H9 (cell line): ENCODE data around the gene NDUFAF2. TPM values are rescaled to one million over a fixed set of nuclear protein-coding genes. Genes with fewer than 3 reads are reported as not detected.
"Not testable (repeated sequence)": the region's sequence is repeated elsewhere in the genome, so short reads cannot be mapped to it uniquely, and the experiment has no call there.

Experiments
- DNase-seq: peaks from one replicate; pipeline ENCODE4 v3.0.0-alpha.2; 2017
- H2AFZ ChIP-seq: one replicate; pipeline ENCODE4 v1.6.1; 2013; ENCODE audit warnings: mild to moderate bottlenecking, low read length, control low read depth, moderate library complexity
- H2AK5ac ChIP-seq: 2 replicates; pipeline ENCODE4 v1.6.1; 2013; ENCODE audit warnings: low read length, control low read depth, mixed read lengths; ENCODE audit not compliant: insufficient read length
- H2BK120ac ChIP-seq: one replicate; pipeline ENCODE4 v1.6.1; 2013; ENCODE audit warnings: low read depth, mild to moderate bottlenecking, low read length, control low read depth, inconsistent platforms; ENCODE audit not compliant: poor library complexity, severe bottlenecking
- H2BK12ac ChIP-seq: 2 replicates; pipeline ENCODE4 v1.6.1; 2013; ENCODE audit warnings: low read length, control low read depth, mixed read lengths, low read depth; ENCODE audit not compliant: insufficient read length
- H2BK15ac ChIP-seq: 2 replicates; pipeline ENCODE4 v1.6.1; 2013; ENCODE audit warnings: low read depth, low read length, control low read depth
- H2BK20ac ChIP-seq: one replicate; pipeline ENCODE4 v1.6.1; 2013; ENCODE audit warnings: low read depth, mild to moderate bottlenecking, low read length, control low read depth, inconsistent platforms; ENCODE audit not compliant: poor library complexity, severe bottlenecking
- H2BK5ac ChIP-seq: 2 replicates; pipeline ENCODE4 v1.6.1; 2013; ENCODE audit warnings: low read length, control low read depth, mixed read lengths; ENCODE audit not compliant: insufficient read length
- H3K14ac ChIP-seq: 2 replicates; pipeline ENCODE4 v1.6.1; 2013; ENCODE audit warnings: low read length, control low read depth; ENCODE audit not compliant: insufficient read depth
- H3K18ac ChIP-seq: 2 replicates; pipeline ENCODE4 v1.6.1; 2013; ENCODE audit warnings: low read depth, mild to moderate bottlenecking, mixed read lengths, low read length, control low read depth; ENCODE audit not compliant: insufficient read length
- H3K23ac ChIP-seq: 2 replicates; pipeline ENCODE4 v1.6.1; 2013; ENCODE audit warnings: low read length, control low read depth, mixed read lengths, low read depth; ENCODE audit not compliant: insufficient read length
- H3K23me2 ChIP-seq: 2 replicates; pipeline ENCODE4 v1.6.1; 2013; ENCODE audit warnings: low read depth, mild to moderate bottlenecking, mixed read lengths, low read length, control low read depth; ENCODE audit not compliant: insufficient read length, poor library complexity, severe bottlenecking
- H3K27ac ChIP-seq: 2 replicates; pipeline ENCODE4 v1.5.1; 2013; ENCODE audit warnings: low read length, control low read depth, mixed read lengths, low read depth; ENCODE audit not compliant: insufficient read length
- H3K27me3 ChIP-seq: 2 replicates; pipeline ENCODE4 v1.6.1; 2013; ENCODE audit warnings: low read length, control low read depth, inconsistent platforms; ENCODE audit not compliant: insufficient read depth
- H3K4ac ChIP-seq: 2 replicates; pipeline ENCODE4 v1.6.1; 2013; ENCODE audit warnings: low read depth, mild to moderate bottlenecking, control low read depth, inconsistent platforms, low read length, moderate library complexity
- H3K4me1 ChIP-seq: 2 replicates; pipeline ENCODE4 v1.6.1; 2013; ENCODE audit warnings: low read length, control low read depth, inconsistent platforms; ENCODE audit not compliant: insufficient read depth
- H3K4me2 ChIP-seq: 2 replicates; pipeline ENCODE4 v1.6.1; 2013; ENCODE audit warnings: low read length, control low read depth, mixed read lengths; ENCODE audit not compliant: insufficient read length, insufficient read depth
- H3K56ac ChIP-seq: 2 replicates; pipeline ENCODE4 v1.6.1; 2013; ENCODE audit warnings: low read depth, mild to moderate bottlenecking, mixed read lengths, low read length, control low read depth; ENCODE audit not compliant: insufficient read length
- H3K79me1 ChIP-seq: 2 replicates; pipeline ENCODE4 v1.6.1; 2013; ENCODE audit warnings: low read depth, mild to moderate bottlenecking, moderate library complexity, low read length, control low read depth, inconsistent platforms; ENCODE audit not compliant: insufficient read depth, poor library complexity, severe bottlenecking
- H3K79me2 ChIP-seq: 2 replicates; pipeline ENCODE4 v1.6.1; 2013; ENCODE audit warnings: low read length, control low read depth, inconsistent platforms; ENCODE audit not compliant: insufficient read depth
- H3K9ac ChIP-seq: 2 replicates; pipeline ENCODE4 v1.6.1; 2013; ENCODE audit warnings: low read length, control low read depth, mixed read lengths; ENCODE audit not compliant: insufficient read length; ENCODE audit errors: extremely low read depth
- H3K9me3 ChIP-seq: one replicate; pipeline ENCODE4 v1.6.1; 2013; ENCODE audit warnings: low read depth, low read length, inconsistent platforms; ENCODE audit not compliant: control insufficient read depth
- H3T11ph ChIP-seq: one replicate; pipeline ENCODE4 v1.6.1; 2013; ENCODE audit warnings: mild to moderate bottlenecking, low read length, control low read depth, inconsistent platforms
- H4K20me1 ChIP-seq: one replicate; pipeline ENCODE4 v1.6.1; 2013; ENCODE audit not compliant: control insufficient read depth, insufficient read length, insufficient read depth
- H4K5ac ChIP-seq: 2 replicates; pipeline ENCODE4 v1.6.1; 2013; ENCODE audit warnings: low read depth, mild to moderate bottlenecking, mixed read lengths, low read length, control low read depth; ENCODE audit not compliant: insufficient read length
- H4K8ac ChIP-seq: replicated peaks from 2 replicates; pipeline ENCODE4 v1.6.1; 2013; ENCODE audit warnings: low read length, control low read depth, mixed read lengths, low read depth; ENCODE audit not compliant: insufficient read length
- H4K91ac ChIP-seq: 2 replicates; pipeline ENCODE4 v1.6.1; 2013; ENCODE audit warnings: low read depth, mild to moderate bottlenecking, moderate library complexity, mixed read lengths, low read length, control low read depth; ENCODE audit not compliant: insufficient read length
- H3K27ac Mint-ChIP-seq, 3 experiments: 2 replicates in 2 of 3; 3 replicates in 1 of 3; pipeline ENCODE4 v1.8.0; 2020 to 2021; ENCODE audit warnings: mixed read lengths in 3 of 3, mild to moderate bottlenecking in 1 of 3, moderate library complexity in 1 of 3
- H3K27me3 Mint-ChIP-seq: 2 replicates; pipeline ENCODE4 v1.8.0; 2021; ENCODE audit warnings: low read depth, mild to moderate bottlenecking, moderate library complexity, mixed read lengths
- H3K36me3 Mint-ChIP-seq, 3 experiments: 2 replicates in 2 of 3; 3 replicates in 1 of 3; pipeline ENCODE4 v1.8.0; 2020 to 2021; ENCODE audit warnings: low read depth in 3 of 3, mixed read lengths in 3 of 3; ENCODE audit not compliant: insufficient read depth in 1 of 3
- H3K4me1 Mint-ChIP-seq, 2 experiments: 2 replicates each; pipeline ENCODE4 v1.8.0; 2020; ENCODE audit warnings: mixed read lengths in 2 of 2
- H3K4me3 Mint-ChIP-seq, 2 experiments: 2 replicates in 1 of 2; 3 replicates in 1 of 2; pipeline ENCODE4 v1.8.0; 2020 to 2021; ENCODE audit warnings: mild to moderate bottlenecking in 2 of 2, mixed read lengths in 2 of 2, moderate library complexity in 1 of 2
- H3K9me3 Mint-ChIP-seq, 2 experiments: 2 replicates in 1 of 2; 3 replicates in 1 of 2; pipeline ENCODE4 v1.8.0; 2020; ENCODE audit warnings: mild to moderate bottlenecking in 2 of 2, mixed read lengths in 2 of 2, moderate library complexity in 1 of 2
- CTCF ChIP-seq: fragments of 200-600 bp; sonication (generic); conservative IDR thresholded peaks from 3 replicates; pipeline ENCODE4 v1.8.0; 2021; ENCODE audit warnings: antibody characterized with exemption, mild to moderate bottlenecking
- WGBS: extraction: QIAGEN DNeasy Blood & Tissue Kit; methylation state at CpG from one replicate; pipeline ENCODE4 v1.1.7; 2013; ENCODE audit warnings: missing lambda C conversion rate, low lambda C conversion rate, mixed read lengths; ENCODE audit not compliant: insufficient read length; ENCODE audit errors: extremely low coverage; 5-methylcytosine and 5-hydroxymethylcytosine counted together
- total RNA-seq: library from RNA; stranded (reverse); gene quantifications from 2 replicates; pipeline ENCODE4 v1.2.1, GENCODE V29; 2021

The NDUFAF2 gene
- total RNA-seq, 1 experiment from 2014 or later, result 31.4 TPM

- Histone ChIP-seq H4K20me1 (no peaks in the 10 kb centered on the region), H2BK20ac (no peak overlapping the region), H4K8ac (no peak overlapping the region), H3K9me3 (no peaks in the 10 kb centered on the region), H3K9ac (no peak overlapping the region), H2AFZ (no peak overlapping the region), H3K4me2 (no peak overlapping the region), H3K23ac (peak overlapping the region; percentile 83), H2AK5ac (no peak overlapping the region), H3K56ac (no peak overlapping the region), H2BK15ac (no peak overlapping the region), H3K4me1 (no peaks in the 10 kb centered on the region), H3K27me3 (no peaks in the 10 kb centered on the region), H3K79me1 (no peaks in the 10 kb centered on the region), H3K4ac (no peak overlapping the region), H2BK5ac (no peak overlapping the region), H3K79me2 (no peaks in the 10 kb centered on the region), H3K23me2 (no peaks in the 10 kb centered on the region), H4K91ac (no peak overlapping the region), H2BK120ac (no peak overlapping the region), H3T11ph (no peak overlapping the region), H2BK12ac (no peak overlapping the region), H3K27ac (no peak overlapping the region), H3K14ac (no peak overlapping the region), H4K5ac (no peak overlapping the region), H3K18ac (no peak overlapping the region)
- Mint-ChIP-seq H3K4me3 (no peak overlapping the region), H3K27ac (no peak overlapping the region), H3K4me1 (no peaks in the 10 kb centered on the region), H3K27me3 (no peaks in the 10 kb centered on the region; the same call in 1 of the 2 replicates), H3K9me3 (0 out of 5 replicates have a peak, but pooled peaks cover 0 to 4% of the 10 kb centered on the region in 2 experiments), H3K36me3 (no peaks in the 10 kb centered on the region; a peak in 2 of 7 replicates)
- no peak for TF ChIP-seq CTCF
- DNase-seq, result no peak
Measured at GRCh38 chr5:61030163-61030482, 85.1 kb downstream of the NDUFAF2 start.

GRCh38 chr5:61031301-61031700 is 86.3 kb downstream of the NDUFAF2 start:
- not testable (repeated sequence) for DNase-seq, H3K23me2 ChIP-seq, H4K91ac ChIP-seq, H3K27me3 Mint-ChIP-seq, H3K27ac Mint-ChIP-seq, H2BK20ac ChIP-seq, H2BK5ac ChIP-seq, H3K4me1 ChIP-seq, H3K56ac ChIP-seq, H3K18ac ChIP-seq, H3K14ac ChIP-seq, H2BK120ac ChIP-seq, H3K36me3 Mint-ChIP-seq, H3K79me2 ChIP-seq, H2AK5ac ChIP-seq, H3K9me3 Mint-ChIP-seq, H3K79me1 ChIP-seq, H3K9me3 ChIP-seq, H4K5ac ChIP-seq, H2BK12ac ChIP-seq, H2BK15ac ChIP-seq, H3K27ac ChIP-seq, H3K4ac ChIP-seq, H3K4me2 ChIP-seq, H3K4me1 Mint-ChIP-seq, H3K27me3 ChIP-seq, H4K8ac ChIP-seq, H3K9ac ChIP-seq, H3T11ph ChIP-seq, H4K20me1 ChIP-seq, H3K4me3 Mint-ChIP-seq, H3K23ac ChIP-seq, H2AFZ ChIP-seq
- WGBS, result no CpG with 5 or more reads among the region's 1 CpG
